ENCODE measurements around the gene CKM. TPM values are rescaled to one million over a fixed set of nuclear protein-coding genes. Genes with fewer than 3 reads are reported as not detected.

The CKM gene
- total RNA-seq, 4 donors from 2014 or later = 0.27 TPM; not detected in 3

- no peaks in the 10 kb centered on the region for H3K36me3 ChIP-seq
Measured at GRCh38 chr19:45363861-45364459, 41.3 kb upstream of the CKM start.

GRCh38 chr19:45362291-45362690, 39.6 kb upstream of the CKM start:
- TF ChIP-seq CTCF (IDR thresholded peaks at IDR 0.05) = no peak
- no peak for TF ChIP-seq POLR2A (IDR thresholded peaks at IDR 0.05)
- Histone ChIP-seq H3K36me3 (no peaks in the 10 kb centered on the region), H3K4me3 (replicated peaks in 1 of 3) (no peak overlapping the region), H3K27ac (no peak overlapping the region), H3K9me3 (no peaks in the 10 kb centered on the region), H3K4me1 (no peaks in the 10 kb centered on the region), H3K27me3 (no peaks in the 10 kb centered on the region)
- no peak for DNase-seq
- intact Hi-C loops (cut with DNase I) = no loop called here
- WGBS, 2 donors = 93 to 96% methylated on average over 10 to 16 of the region's 16 CpGs

More at GRCh38 chr19:45363861-45364459, 41.3 kb upstream of the CKM start:
- H3K27ac ChIP-seq = no peak overlapping the region
- TF ChIP-seq CTCF (IDR thresholded peaks at IDR 0.05) (no peak), POLR2A (IDR thresholded peaks at IDR 0.05) (no peak)
- intact Hi-C loops (cut with DNase I) = no loop called here
- DNase-seq = no peak
- WGBS, 2 donors = 93 to 95% methylated on average over 29 to 33 of the region's 44 CpGs
- no peaks in the 10 kb centered on the region for H3K4me1 ChIP-seq
- no peaks in the 10 kb centered on the region for H3K27me3 ChIP-seq
- no peak overlapping the region for H3K4me3 ChIP-seq (replicated peaks in 1 of 3)
- H3K9me3 ChIP-seq = no peaks in the 10 kb centered on the region

DNA sequence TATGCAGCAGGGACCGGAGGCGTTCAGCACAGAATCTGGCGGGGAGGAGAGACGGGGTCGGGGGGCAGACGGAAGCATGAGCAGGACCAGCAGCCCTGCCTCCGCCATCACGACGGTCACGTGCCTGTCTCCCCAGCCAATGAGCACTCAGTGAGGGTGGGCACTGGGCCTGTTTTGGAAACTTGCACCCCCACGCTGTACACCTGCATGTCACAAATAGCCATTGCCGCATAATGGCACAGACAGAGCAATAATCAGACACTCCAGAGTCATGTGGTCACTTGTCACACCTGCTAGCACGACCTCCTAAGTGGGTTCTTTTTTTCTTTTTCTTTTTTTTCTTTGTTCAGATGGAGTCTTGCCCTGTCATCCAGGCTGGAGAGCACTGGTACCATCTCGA, 38.9 kb upstream of the CKM start:
- intact Hi-C loops (cut with DNase I) = no loop called here
- no peaks in the 10 kb centered on the region for H3K4me1 ChIP-seq
- no peak overlapping the region for H3K27ac ChIP-seq
- TF ChIP-seq CTCF (IDR thresholded peaks at IDR 0.05) (no peak), POLR2A (IDR thresholded peaks at IDR 0.05) (no peak)
- no peaks in the 10 kb centered on the region for H3K27me3 ChIP-seq
- no peak overlapping the region for H3K4me3 ChIP-seq (replicated peaks in 1 of 3)
- no peaks in the 10 kb centered on the region for H3K36me3 ChIP-seq
- 88 to 91% methylated on average over 14 of the region's 14 CpGs for WGBS, 2 donors
- DNase-seq = no peak
- no peaks in the 10 kb centered on the region for H3K9me3 ChIP-seq

DNA sequence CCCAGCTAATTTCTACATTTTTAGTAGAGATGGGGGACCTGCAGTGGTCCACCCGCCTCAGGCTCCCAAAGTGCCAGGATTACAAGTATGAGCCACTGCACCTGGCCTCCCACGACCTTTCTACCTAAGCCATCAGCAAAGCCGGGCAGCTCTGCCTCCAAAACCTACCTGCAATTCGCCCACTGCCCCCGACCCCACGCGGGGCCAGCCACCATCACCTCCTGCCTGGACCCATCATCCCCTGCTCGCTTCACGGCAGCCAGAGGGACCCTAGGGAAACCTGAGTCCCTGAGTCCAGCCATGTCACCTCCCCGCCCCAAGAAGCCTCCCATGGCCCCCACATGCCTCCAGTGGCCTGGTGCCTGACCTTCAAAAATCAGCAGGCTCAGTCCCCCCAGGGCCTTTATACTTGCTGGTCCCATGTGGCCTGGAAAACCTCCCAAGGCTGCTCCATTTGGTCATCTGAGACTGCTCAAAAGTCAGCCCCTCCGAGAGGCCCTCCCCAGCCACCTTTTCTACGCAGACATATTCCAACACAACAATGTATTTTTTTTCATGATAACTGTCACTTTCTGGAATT, 35.6 kb upstream of the CKM start:
- H3K27me3 ChIP-seq = no peaks in the 10 kb centered on the region
- no peaks in the 10 kb centered on the region for H3K36me3 ChIP-seq
- H3K27ac ChIP-seq = no peak overlapping the region
- no peaks in the 10 kb centered on the region for H3K4me1 ChIP-seq
- no peaks in the 10 kb centered on the region for H3K9me3 ChIP-seq
- TF ChIP-seq CTCF (IDR thresholded peaks at IDR 0.05) = no peak
- TF ChIP-seq POLR2A (IDR thresholded peaks at IDR 0.05) = no peak
- H3K4me3 ChIP-seq (replicated peaks in 1 of 3) = no peak overlapping the region
- intact Hi-C loops (cut with DNase I) = no loop called here
- no peak for DNase-seq
- WGBS, 2 donors = 94 to 96% methylated on average over 4 to 12 of the region's 12 CpGs

GRCh38 chr19:45357445-45357783, 34.7 kb upstream of the CKM start:
- no peak for DNase-seq
- TF ChIP-seq CTCF (IDR thresholded peaks at IDR 0.05) (no peak), POLR2A (IDR thresholded peaks at IDR 0.05) (no peak)
- H3K4me1 ChIP-seq = no peaks in the 10 kb centered on the region
- H3K27ac ChIP-seq = no peak overlapping the region
- no peaks in the 10 kb centered on the region for H3K9me3 ChIP-seq
- H3K36me3 ChIP-seq = no peaks in the 10 kb centered on the region
- intact Hi-C loops (cut with DNase I) = no loop called here
- 88 to 95% methylated on average over 11 of the region's 11 CpGs for WGBS, 2 donors
- no peak overlapping the region for H3K4me3 ChIP-seq (replicated peaks in 1 of 3)
- no peaks in the 10 kb centered on the region for H3K27me3 ChIP-seq

All from thyroid gland (tissue), 4 donors.